GM18867 (cell line): ENCODE results near the gene RHNO1.

ENCODE experiments used
- ATAC-seq: cut with Tn5 transposase; IDR thresholded peaks from one replicate; pipeline ENCODE4 v1.9.1; 2021; ENCODE audit warnings: mild to moderate bottlenecking, moderate library complexity; ENCODE audit not compliant: unreplicated experiment

Gene RHNO1

DNA sequence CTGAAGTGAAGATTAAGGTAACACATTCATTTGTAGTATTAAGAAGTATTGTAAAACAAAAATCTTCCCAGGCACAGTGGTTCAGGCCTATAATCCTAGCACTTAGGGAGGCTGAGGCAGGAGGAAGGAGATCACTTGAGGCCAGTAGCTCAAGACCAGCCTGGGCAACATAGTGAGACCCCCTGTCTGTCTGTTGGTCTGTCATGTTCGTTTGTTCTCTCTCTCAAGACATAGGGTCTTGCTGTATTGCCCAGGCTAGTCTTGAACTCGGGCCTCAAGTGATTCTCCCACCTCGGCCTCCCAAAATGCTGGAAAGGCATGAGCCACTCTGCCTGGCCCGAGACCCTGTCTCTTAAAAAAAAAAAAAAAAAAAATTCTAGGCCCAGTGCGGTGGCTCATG is 20.4 kb downstream of the RHNO1 start:
- no peak for ATAC-seq

DNA sequence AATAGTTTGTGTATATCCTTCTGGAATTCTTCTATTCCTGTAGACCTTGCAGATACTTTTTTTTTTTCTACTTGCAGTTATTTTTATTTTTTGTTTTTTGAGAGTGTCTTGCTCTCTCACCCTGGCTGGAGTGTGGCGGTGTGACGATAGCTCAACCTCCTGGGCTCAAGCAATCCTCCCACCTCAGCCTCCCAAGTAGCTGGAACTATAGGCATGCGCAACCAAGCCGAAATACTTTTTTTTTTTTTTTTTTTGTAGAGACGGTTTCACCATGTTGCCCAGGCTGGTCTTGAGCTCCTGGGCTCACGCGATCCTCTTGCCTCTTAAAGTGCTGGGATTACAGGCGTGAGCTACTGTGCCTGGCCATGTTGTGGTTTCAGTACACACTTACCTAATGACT is 23.6 kb downstream of the RHNO1 start:
- ATAC-seq, result no peak

DNA sequence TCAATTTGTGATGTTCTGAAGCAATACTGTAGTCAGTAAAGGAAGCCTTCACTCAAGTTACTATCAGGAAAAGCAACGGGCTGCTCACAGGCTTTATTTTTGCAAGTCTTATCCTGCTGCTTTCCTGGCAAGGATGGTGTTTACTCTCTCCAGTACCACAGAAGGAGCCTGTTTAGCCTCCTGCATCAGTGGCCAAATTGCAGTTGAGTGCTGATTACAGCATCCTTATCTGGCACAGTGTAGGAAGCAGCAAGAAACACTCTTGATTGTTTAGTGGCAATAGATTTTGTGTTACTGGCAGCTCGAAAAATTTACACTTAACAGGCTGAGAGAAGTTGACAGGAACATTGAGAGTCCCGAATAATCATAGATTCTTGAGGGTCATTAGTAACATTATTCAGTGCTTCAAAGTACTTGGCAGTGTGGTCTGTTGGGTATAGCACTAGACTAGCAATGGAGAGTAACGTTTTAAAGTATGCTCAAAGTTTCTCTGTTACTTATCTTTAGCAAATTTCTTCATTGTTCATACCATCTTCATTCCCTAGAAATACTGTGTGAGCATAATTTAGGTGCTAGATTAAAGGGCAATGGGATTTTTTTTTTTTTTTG is 25.4 kb downstream of the RHNO1 start:
- no peak for ATAC-seq

DNA sequence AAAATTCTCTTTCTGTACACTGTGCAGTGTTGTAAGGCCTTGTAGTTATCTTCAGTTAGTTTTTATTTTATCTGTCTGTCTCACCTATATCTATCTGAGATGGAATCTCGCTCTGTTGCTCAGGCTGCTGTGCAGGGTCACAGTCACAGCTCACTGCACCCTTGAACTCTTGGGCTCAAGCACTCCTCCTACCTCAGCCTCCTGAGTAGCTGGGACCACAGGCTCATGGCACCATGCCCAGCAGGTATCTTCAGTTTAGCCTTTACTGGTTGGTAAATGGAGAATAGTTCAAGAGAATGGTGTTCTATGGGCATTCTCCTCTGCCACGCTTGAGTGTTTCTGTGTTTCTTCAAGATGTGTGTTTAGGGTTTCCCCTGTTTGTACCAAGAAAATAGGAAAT is 27.2 kb downstream of the RHNO1 start:
- ATAC-seq, result no peak

DNA sequence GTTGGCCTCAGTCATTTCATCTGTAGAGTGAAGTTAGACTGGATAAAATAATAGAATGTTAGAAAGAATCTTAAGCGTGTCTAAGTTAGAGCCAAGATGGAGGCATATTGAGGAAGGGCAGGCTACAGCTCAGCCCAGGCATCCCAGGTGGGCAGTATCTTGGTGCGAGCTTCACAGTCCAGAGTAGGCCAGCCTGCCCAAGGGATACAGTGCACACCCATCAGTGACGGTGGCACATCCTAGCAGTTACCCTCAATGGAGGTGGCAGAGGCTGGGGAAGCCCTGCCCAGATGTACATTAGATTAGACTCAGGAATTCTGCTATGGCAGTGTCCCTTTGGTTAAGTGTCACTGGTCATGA is 35.2 kb downstream of the RHNO1 start:
- no peak for ATAC-seq

DNA sequence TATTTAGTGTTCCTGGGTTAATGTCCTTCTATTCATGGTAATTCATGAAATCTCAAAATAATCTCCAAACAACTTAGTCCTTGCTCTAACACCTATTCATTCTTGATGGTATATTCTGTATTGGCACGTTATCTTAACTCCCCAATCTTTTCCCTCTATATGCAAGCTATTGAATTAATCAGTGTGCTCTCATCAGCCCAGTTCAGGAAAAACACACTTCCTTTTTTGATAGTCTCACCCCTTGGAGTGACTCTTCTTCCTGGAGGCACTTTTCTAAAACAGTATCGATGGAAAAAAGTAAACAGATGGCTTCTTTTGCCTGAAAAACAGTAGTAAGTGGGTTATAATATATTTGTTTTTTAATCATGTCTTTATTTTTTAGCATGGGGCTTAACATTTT is 42.2 kb downstream of the RHNO1 start:
- no peak for ATAC-seq

DNA sequence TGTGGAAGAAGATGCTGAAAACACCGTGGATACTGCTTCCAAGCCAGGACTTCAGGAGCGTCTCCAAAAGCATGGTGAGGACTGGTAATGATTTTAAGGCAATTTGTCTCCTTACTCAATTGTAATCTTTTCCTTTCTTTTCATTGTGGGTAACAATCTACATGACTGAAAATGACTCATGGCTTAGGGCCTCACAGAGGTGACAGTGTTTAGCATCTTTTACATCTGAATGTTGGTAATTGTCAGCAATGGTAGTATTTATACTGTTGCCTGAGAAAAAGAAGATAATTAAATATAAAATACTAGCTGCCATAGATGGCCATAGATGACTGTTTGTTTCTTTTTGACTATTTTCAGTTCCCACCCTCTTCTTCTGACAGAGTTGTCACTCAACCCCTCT is 45.3 kb downstream of the RHNO1 start:
- no peak for ATAC-seq

DNA sequence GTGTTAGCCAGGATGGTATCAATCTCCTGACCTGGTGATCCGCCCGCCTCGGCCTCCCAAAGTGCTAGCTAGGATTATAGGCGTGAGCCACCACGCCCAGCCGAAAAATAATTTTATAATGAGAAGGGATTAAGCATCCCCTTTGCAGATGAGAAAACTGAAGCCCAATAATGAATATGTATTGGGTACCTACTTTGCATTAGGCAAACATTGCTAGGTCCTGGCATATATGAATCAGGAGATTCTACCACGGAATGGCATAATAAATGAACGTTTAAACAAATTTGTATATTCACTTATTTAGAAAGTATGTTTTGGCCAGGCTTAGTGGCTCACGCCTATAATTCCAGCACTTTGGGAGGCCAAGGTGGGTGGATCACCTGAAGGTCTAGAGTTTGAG is 46.0 kb downstream of the RHNO1 start:
- no peak for ATAC-seq

DNA sequence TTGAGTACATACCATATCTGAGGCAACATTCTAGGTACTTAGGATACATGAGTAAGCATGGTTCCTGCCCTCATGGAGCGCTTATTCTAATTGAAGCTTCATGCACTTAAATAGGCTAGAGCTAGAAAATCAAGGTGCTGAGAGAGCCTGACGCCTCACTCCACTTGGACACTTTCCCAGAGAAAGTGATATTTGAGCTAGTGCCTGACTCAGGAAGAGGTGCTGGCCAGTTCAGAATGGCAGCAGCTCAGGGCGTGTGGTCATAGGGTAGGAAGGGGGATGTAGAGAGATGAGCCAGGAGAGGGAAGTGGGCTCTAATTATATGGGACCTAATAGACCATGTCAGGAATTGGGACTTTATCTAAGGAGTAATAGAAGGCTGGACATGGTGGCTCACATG is 47.0 kb downstream of the RHNO1 start:
- no peak for ATAC-seq

DNA sequence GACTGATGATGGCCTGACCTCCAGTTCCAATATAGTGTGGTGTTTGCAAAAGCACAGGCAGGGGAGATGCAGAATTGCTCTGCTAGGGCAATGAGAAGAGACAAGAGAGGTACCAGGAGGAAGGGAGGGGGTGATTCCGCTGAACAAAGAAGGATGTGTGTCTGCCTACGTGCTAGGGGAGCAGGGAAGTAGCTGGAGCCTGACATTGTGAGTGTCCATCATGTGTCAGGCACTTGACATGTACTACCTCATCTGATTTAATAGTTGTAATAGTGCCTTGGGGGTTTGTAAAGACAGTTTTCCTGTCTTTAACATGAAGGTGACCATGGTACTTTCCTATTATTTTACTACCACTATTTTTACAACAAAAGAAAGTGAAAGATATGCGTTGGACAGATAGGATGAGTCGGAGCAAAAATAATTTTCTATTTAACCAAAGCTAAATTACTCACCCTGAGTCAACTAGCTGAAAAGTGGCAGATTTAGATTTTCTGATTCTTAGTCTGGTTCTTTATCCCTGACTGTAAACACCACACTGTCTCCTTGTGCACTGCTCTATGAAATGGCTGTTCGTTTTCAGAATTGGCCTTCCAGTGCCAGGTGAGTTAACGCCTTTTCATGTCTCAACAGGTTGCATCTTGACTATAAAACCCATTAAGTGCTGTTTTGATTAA is 48.4 kb downstream of the RHNO1 start:
- ATAC-seq, result no peak

DNA sequence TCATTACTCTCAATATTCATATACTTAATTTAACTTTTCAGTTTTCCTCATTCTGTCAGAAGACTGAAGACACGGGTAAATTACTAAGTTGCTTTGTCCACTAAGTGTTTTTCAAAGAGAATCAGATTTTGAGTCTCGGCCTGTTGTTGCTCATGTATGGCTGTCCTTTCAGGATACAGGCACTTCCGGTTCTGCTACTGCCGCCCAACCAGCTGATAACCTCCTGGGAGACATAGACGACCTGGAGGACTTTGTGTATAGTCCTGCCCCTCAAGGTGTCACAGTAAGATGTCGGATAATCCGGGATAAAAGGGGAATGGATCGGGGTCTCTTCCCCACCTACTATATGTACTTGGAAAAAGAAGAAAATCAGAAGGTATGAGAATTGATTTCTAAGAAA is 53.8 kb downstream of the RHNO1 start:
- ATAC-seq, result no peak

DNA sequence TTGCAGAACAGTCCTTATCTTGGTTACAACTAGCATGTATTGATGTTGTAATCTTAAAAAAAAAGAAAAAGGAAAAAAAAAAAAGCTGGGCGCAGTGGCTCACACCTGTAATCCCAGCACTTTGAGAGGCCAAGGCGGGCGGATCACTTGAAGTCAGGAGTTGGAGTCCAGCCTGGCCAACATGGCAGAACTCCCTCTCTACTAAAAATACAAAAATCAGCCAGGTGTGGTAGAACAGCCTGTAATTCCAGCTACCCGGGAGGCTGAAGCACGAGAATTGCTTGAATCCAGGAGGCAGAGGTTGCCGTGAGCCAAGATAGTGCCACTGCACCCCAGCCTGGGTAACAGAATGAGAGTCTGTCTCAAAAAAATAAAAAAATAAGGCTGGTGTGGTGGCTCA is 56.6 kb downstream of the RHNO1 start:
- no peak for ATAC-seq

DNA sequence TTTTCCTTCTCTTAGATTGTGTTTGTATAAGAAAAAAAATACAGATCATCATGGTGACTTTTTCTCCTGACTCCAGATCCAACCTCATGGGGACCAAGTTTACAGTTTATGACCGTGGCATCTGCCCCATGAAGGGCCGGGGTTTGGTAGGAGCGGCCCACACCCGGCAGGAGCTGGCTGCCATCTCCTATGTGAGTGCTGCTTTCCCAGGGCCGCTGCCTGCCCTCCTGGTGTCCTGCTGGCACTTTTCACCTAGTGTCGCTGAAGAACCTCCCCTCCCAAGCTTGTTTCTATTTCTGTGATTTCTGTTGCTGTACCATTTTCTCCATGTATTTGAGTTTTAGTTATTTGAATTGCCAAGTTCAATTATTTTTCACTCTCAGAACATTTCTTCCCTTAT is 57.3 kb downstream of the RHNO1 start:
- no peak for ATAC-seq

DNA sequence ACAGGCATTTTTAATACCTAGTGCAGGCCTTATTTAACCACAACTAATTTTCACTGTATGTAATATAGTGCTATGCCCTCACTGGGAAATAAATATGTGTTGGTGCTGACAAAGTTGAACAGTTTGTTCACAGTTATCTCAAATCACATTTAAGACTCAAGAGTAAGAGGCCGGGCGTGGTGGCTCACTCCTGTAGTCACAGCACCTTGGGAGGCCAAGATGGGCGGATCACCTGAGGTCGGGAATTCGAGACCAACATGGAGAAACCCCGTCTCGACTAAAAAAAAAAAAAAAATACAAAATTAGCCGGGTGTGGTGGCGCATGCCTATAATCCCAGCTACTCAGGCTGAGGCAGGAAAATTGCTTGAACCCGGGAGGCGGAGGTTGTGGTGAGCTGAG is 59.3 kb downstream of the RHNO1 start:
- no peak for ATAC-seq

DNA sequence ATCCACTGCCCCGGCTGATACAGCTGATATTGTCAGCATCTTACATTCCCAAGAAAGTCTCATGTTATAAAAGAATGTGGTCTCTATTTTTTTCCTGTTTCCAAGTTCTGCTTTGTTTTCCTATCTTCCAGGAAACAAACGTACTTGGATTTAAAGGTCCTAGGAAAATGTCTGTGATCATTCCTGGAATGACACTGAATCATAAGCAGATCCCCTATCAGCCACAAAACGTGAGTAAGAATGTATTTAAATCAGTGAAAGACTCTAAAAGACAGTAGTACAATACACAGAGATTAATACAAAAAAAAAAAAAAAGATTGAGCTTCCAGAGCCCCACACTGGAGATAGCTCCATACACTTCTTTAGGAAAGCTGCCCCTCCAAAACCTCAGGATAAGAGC is 60.5 kb downstream of the RHNO1 start:
- ATAC-seq, result no peak
